RWPE1 (cell line): ENCODE data around the gene ITGA2.

ENCODE experiments used
- CTCF ChIA-PET: fragments of 350-600 bp; sonication (Branson Sonifier 250); formaldehyde crosslinking; extraction: SDS; loops from one replicate; lab custom pipeline; 2021; lab: Yijun Ruan, JAX
- POLR2A ChIA-PET: fragments of 400-600 bp; formaldehyde crosslinking; extraction: SDS; loops from one replicate; lab custom pipeline; 2020; ENCODE audit warnings: antibody characterized with exemption; ENCODE audit not compliant: low non-redundant PET; lab: Yijun Ruan, JAX
- DNase-seq: peaks from one replicate; pipeline ENCODE4 v3.0.0; 2012; ENCODE audit warnings: low spot score
- H3K27ac ChIP-seq: fragments of 450-650 bp; 2 replicates; pipeline ENCODE4 v1.5.1; 2017
- TF ChIP-seq, protein P1 (sequence below): fragments of 450-650 bp; conservative IDR thresholded peaks from 2 replicates; pipeline ENCODE4 v1.5.1; 2017; ENCODE audit warnings: low read depth, mild to moderate bottlenecking

Gene ITGA2

DNA sequence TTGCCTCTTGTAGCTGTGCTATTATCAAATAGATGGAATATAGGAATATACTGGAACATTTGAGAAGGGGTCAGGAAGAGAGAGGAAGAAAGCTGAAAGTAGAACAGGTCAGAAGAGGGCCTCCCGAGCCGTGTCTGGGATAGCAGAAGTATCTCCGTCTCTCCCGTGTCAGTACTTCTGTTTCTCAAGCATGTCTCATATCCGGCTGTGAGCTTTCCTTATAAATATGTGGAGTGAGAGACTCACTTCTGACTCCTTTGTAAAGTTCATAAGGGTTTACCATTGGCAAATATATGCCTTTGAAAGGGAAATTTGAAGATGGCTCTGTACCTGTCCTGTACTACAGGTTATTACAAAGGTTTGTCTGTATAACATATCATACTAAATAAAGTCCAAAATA, 70.1 kb downstream of the ITGA2 start:
- CTCF ChIA-PET = interaction anchor here (0.5 kb wide), 1 partner anchor 263 kb away, joined by 3 read pairs; no protein-coding TSS in a partner anchor
- DNase-seq = no peak
- TF ChIP-seq, protein P1, sequence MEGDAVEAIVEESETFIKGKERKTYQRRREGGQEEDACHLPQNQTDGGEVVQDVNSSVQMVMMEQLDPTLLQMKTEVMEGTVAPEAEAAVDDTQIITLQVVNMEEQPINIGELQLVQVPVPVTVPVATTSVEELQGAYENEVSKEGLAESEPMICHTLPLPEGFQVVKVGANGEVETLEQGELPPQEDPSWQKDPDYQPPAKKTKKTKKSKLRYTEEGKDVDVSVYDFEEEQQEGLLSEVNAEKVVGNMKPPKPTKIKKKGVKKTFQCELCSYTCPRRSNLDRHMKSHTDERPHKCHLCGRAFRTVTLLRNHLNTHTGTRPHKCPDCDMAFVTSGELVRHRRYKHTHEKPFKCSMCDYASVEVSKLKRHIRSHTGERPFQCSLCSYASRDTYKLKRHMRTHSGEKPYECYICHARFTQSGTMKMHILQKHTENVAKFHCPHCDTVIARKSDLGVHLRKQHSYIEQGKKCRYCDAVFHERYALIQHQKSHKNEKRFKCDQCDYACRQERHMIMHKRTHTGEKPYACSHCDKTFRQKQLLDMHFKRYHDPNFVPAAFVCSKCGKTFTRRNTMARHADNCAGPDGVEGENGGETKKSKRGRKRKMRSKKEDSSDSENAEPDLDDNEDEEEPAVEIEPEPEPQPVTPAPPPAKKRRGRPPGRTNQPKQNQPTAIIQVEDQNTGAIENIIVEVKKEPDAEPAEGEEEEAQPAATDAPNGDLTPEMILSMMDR = no peak
- POLR2A ChIA-PET = no interaction called here
- no peak overlapping the region for H3K27ac ChIP-seq

DNA sequence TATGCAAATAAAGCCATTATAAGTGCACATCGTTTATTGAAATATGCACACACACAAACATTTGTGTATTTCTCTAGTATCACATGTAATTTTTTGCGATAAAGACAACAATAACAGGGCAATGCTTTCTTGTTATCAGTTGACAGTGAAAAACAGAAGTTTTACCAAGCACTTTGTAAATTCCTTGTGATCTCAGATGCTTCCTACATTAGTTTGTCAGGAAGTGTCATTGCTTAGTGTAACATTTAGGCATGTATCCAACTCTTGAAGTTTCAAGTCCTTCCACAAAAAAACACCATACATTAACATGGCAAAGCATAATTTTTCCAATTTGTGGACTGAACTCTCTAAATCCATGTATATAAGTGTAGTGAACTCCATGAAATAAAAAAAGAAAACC, 74.0 kb downstream of the ITGA2 start:
- ChIA-PET POLR2A (no interaction called here), CTCF (no interaction called here)
- no peak overlapping the region for H3K27ac ChIP-seq
- TF ChIP-seq, protein P1 = no peak
- DNase-seq = no peak

DNA sequence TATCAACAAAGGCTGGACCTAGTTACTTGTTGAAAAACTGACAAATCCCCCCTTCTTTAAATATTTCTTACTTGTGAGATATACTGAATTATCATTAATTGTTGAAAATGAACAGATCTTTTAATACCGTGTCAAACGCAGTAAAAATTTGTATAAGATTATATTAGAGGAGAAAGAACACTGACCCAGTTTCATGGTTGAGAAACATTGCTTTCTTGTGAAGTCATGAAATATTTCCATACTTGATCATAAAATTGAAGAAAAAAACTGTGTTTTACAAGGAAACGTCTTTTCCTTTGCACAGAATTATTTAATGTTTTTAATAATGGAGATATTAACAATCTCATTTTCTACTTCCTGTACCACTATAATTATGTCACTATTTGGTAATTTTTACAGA, 74.6 kb downstream of the ITGA2 start:
- CTCF ChIA-PET = no interaction called here
- POLR2A ChIA-PET = no interaction called here
- DNase-seq = no peak
- no peak overlapping the region for H3K27ac ChIP-seq
- TF ChIP-seq, protein P1 = no peak

DNA sequence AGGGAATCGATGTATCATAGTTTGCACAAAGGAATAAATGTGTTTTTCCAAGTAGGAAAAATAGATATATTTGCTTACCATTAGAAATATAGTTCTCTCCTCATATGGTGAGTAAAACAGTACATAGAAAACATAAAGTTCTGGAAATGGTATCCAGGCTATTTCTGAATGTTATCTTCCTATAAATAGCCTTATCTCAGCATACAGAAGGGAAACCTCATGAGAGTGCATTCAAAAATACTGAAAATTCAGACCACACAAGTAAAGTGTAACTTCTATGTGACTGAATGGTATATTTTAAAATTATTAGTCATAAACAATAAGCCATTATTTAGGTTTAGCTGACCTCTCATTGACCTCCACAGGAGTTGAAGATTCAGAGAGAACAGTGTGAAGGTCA, 76.9 kb downstream of the ITGA2 start:
- no peak overlapping the region for H3K27ac ChIP-seq
- ChIA-PET POLR2A (no interaction called here), CTCF (no interaction called here)
- TF ChIP-seq, protein P1 = no peak
- DNase-seq = no peak

DNA sequence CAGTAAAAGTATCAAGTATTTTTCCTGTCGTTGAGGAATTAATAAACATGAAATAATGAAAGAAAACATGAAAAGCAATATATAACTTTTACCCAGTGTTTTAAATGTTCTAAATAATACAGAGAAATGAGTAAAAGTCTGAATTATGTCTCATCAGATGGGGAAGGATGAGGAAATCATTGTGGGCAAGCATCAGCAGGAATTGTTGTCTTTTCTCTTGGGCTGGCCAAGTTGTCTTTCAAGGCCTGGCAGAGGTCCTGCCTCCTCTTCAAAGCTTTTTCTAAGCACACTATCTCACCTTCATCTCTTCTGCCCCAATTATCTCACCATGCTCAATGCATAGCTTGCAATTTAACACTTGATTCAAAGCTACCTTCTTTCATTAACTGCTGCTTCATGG, 78.5 kb downstream of the ITGA2 start:
- POLR2A ChIA-PET = no interaction called here
- DNase-seq = no peak
- no peak overlapping the region for H3K27ac ChIP-seq
- TF ChIP-seq, protein P1 = no peak
- CTCF ChIA-PET = no interaction called here

DNA sequence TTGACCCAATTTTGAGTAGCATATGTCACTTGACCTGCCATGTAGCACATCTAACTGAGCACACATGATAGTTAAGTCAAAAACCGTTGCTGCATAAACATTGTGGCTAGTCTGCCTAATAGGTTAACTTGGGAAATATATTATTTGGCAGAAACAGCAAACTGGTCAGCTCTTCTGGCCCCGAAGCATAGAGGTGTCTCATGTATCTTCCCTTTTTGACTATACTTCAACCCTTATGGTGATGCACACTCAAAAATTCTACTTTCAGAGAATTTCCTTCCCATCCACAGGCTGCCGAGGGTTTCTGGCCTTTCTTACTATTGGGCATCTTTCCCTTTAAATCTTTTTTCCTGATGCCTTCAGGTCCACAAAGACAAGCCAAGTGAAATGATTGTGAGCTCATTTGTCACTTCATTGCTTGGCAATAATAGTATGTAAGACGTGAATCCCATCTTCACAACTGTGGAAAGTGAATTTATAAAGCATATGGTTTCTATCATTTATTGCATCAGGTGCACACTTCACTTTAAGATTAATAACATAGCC, 79.2 kb downstream of the ITGA2 start:
- TF ChIP-seq, protein P1 = no peak
- DNase-seq = no peak
- ChIA-PET POLR2A (no interaction called here), CTCF (no interaction called here)
- no peak overlapping the region for H3K27ac ChIP-seq
